C4-2B (cell line): Measurements from ENCODE around the gene PPT1.

ENCODE experiments used
- H3K27ac ChIP-seq: fragments of 450-650 bp; 2 replicates; pipeline ENCODE4 v1.5.1; 2017
- ZFX ChIP-seq: fragments of 450-650 bp; IDR thresholded peaks from 2 replicates; pipeline ENCODE4 v1.6.1; 2017
- TF ChIP-seq, protein P1 (sequence below): fragments of 450-650 bp; conservative IDR thresholded peaks from 2 replicates; pipeline ENCODE4 v1.5.1; 2017; ENCODE audit warnings: mild to moderate bottlenecking

PPT1 gene

DNA sequence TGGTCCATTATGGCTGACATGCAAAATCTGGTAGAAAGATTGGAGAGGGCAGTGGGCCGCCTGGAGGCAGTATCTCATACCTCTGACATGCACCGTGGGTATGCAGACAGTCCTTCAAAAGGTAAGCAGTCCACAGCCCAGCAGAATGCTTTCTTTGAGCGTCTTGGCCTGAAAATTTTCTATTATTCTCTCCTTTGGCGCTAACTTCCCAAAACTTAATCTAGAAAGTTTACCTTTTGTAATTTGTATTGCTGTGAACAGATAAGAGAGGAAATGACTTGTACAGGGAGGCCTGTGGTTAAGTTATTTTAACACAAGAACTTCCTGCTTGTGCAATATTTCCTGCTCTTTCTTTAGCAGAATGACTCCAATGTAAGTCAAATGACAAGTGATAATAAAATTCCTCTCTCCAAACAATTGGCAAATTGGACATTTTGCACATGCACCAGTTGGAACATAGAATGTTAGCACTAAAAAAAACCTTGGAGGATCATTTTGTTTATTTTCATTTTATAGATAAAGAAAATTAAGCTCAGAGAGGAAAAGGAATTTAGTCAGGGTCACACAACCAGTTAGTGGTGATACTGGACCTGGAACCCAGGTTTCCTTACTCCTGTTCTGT is 37.6 kb downstream of the PPT1 start:
- TF ChIP-seq, protein P1, sequence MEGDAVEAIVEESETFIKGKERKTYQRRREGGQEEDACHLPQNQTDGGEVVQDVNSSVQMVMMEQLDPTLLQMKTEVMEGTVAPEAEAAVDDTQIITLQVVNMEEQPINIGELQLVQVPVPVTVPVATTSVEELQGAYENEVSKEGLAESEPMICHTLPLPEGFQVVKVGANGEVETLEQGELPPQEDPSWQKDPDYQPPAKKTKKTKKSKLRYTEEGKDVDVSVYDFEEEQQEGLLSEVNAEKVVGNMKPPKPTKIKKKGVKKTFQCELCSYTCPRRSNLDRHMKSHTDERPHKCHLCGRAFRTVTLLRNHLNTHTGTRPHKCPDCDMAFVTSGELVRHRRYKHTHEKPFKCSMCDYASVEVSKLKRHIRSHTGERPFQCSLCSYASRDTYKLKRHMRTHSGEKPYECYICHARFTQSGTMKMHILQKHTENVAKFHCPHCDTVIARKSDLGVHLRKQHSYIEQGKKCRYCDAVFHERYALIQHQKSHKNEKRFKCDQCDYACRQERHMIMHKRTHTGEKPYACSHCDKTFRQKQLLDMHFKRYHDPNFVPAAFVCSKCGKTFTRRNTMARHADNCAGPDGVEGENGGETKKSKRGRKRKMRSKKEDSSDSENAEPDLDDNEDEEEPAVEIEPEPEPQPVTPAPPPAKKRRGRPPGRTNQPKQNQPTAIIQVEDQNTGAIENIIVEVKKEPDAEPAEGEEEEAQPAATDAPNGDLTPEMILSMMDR = no peak
- no peak for TF ChIP-seq ZFX
- H3K27ac ChIP-seq = no peak overlapping the region; the same call in 1 of the 2 replicates

DNA sequence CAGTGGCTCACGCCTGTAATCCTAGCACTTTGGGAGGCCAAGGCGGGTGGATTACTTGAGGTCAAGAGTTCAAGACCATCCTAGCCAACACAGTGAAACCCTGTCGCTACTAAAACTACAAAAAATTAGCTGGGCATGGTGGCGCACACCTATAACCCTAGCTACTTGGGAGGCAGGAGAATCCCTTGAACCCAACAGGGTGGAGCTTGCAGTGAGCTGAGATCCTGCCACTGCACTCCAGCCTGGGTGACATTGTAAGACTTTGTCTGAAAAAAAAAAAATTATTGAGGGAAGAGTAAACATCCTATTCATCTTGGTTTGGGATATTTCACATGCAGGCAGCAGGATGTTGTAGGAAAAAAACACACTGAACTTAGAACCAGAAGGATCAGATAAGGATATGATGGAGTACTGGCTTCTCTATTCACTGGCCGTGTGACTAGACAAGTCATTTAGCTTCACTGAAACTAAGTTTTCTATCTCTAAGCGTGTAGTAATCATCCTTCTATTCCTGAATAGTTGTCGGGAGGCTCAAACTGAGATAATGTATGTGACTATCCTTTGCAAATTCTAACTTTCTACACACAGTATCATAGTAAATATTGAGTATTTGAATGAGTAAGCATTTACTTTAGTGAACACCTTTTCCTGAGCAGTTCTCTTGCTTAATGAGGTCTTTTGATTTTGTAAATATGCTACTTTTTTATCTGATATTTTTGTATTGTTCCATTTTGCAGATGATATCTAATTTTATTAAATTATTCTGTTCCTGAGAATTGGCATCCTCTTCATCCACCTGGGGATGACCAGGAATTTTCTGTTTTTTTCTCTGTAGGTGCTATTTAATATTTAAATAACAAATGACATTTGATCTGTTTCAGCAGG is 38.4 kb downstream of the PPT1 start:
- peak overlapping the region; percentile 10; the same call in 1 of the 2 replicates for H3K27ac ChIP-seq
- no peak for TF ChIP-seq ZFX

DNA sequence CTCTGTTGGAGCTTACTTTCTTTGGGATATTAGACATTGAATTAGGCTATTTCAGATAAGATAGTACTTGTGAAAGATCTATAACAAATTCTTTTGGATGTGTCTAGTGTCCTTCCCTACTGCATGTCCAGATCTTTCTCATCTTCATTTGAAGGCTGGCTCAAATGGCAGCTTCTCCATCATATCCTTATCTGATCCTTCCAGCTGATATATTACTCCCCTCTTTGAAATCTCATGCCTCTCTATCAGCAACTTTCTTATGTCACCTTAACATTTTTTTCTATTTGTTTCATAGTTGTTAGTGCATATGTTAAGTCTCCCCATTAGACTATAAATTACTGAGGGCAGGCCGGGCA is 39.0 kb downstream of the PPT1 start:
- 0 out of 2 replicates have a peak overlapping the region, but pooled peaks have one; percentile 10 for H3K27ac ChIP-seq
- TF ChIP-seq, protein P1 = no peak
- no peak for TF ChIP-seq ZFX

DNA sequence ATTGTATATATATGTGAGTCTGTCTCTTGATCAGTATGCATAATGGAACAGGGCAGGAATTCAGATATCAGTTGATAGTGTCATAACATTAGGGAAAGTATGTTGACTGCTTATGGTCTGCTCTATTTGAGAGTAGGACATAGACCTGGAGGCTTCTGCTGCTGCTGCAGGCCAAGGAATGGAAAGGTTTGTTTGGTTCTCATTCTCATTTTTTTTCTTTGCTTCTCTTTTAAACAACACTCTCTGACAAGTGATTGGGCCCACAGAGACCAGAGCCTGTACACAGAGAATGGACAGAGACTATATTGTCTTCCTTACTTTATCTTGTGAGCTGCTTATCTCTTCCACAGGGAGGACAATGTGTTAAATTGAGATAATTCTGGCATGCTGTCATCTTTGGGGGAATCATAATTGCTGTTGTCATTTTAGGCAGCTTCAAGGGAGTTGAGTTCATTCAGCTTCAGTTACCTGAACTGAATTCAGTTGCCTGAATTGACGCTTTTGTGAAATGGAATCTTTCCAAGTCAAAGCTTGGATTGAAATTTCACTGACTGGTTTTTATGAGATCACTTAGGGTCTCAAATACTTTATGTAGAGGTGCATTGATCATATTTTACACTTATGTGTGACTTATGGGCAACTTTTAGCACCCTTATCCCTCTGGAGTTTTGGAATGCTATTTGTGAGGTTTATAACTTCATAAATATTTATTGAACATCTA is 39.6 kb downstream of the PPT1 start:
- TF ChIP-seq, protein P1 = no peak
- no peak for TF ChIP-seq ZFX
- H3K27ac ChIP-seq = no peak overlapping the region

DNA sequence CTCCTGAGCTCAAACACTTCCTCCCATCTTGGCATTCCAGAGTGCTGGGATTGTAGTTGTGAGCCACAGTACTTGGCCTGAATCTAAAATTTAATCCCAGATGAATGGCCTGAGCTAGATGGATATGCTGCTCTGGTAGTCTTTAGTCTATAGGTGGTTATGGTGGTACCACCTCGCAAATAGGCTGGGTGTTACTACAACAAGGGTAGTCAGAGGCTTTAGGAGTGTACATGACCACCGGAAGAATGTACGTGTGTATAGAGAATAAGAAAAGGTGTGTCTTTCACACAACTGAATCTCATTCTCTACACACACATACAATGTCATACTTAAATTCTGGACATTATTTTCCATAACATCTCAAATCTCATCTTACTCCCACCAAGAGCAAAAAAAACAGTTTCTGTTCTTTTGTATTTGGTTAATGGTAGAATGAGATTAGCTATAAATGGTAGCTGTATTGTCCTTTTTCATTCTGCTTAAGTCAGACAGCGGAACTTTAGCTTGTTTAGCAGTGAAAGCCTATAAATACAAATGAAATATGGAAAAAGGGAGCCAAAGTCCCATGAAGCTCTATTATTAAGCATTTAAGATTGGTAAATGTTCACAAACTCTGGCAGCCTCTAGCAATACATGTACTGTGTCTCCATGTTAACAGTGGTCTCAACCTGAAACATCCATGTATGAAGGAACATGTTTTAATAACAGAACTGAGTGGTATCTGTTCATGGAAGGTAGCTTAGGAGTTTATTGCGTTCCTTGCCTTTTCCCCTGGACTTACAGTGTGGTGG is 40.3 kb downstream of the PPT1 start:
- H3K27ac ChIP-seq = no peak overlapping the region

DNA sequence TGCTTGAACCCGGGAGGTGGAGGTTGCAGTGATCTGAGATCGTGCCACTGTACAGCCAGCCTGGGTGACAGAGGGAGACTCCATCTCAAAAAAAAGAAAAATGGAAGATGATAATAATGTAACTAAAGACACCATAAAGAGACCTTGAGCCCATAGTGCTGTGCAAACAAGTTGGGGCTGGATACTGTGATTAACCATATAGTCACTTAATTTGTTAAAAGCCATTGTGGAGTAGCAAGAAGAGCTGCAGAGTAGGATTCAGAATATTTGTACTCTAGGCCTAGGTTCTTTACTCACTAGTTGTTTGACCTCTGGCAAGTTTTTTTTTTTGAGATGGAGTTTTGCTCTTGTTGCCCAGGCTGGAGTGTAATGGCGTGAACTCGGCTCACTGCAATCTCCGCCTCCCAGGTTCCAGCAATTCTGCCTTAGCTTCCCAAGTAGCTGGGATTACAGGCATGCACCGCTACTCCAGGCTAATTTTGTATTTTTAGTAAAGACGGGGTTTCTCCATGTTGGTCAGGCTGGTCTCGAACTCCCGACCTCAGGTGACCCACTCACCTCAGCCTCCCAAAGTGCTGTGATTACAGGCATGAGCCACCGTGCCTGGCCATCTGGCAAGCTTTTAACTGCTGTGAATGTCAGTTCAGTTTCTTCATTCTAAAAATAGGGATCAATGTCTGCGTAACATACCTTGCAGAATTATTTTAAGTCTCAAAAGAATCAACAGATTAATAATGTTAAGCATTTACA is 43.7 kb downstream of the PPT1 start:
- TF ChIP-seq ZFX = no peak
- TF ChIP-seq, protein P1 = no peak
- H3K27ac ChIP-seq = no peak overlapping the region

More for the DNA sequence above, 40.3 kb downstream of the PPT1 start:
- TF ChIP-seq ZFX = no peak
- TF ChIP-seq, protein P1 = no peak

DNA sequence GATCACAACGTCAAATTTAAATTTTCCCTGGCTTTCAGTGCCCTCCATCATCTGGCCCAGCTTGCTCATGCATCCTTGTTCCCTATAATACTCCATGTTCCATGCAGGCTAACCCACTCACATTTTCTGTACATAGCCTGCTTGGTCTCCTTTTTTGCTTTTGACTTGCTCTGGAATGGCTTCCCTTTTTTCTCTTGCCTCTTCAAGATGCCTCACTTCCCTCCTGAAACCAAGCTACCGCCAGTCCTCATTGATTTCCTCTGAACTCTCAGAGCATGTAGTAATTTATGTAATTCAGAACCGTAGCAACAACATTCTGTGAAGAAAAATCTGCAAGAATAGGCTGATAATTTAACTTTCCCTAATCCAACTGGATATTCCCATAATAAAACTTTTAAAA is 46.2 kb downstream of the PPT1 start:
- H3K27ac ChIP-seq = no peak overlapping the region
- TF ChIP-seq, protein P1 = no peak
- no peak for TF ChIP-seq ZFX
